GM18499 (cell line): ENCODE results near the gene FBLN1.

ENCODE experiments used
- ATAC-seq: cut with Tn5 transposase; IDR thresholded peaks from one replicate; pipeline ENCODE4 v1.9.1; 2021; ENCODE audit warnings: moderate number of reproducible peaks; ENCODE audit not compliant: insufficient read depth, unreplicated experiment

Gene FBLN1

GRCh38 chr22:45562537-45563361, 60.1 kb downstream of the FBLN1 start:
- no peak for ATAC-seq

- no peak for ATAC-seq
These were observed 60.8 kb downstream of the FBLN1 start for GRCh38 chr22:45563362-45564040.

GRCh38 chr22:45564349-45565030, 61.8 kb downstream of the FBLN1 start:
- ATAC-seq, result no peak

- no peak for ATAC-seq
These were observed 62.5 kb downstream of the FBLN1 start for GRCh38 chr22:45565171-45565570.

GRCh38 chr22:45565973-45566372, 63.3 kb downstream of the FBLN1 start:
- ATAC-seq, result no peak

GRCh38 chr22:45568213-45568612, 65.5 kb downstream of the FBLN1 start:
- ATAC-seq, result no peak

GRCh38 chr22:45571089-45571488, 68.4 kb downstream of the FBLN1 start:
- ATAC-seq, result no peak

GRCh38 chr22:45572444-45572843, 69.8 kb downstream of the FBLN1 start:
- no peak for ATAC-seq

GRCh38 chr22:45574069-45574703, 71.5 kb downstream of the FBLN1 start:
- no peak for ATAC-seq

GRCh38 chr22:45575173-45575572, 72.5 kb downstream of the FBLN1 start:
- no peak for ATAC-seq

GRCh38 chr22:45575607-45576272, 73.1 kb downstream of the FBLN1 start:
- ATAC-seq, result no peak

- ATAC-seq, result no peak
These were observed 73.6 kb downstream of the FBLN1 start for GRCh38 chr22:45576273-45576625.

GRCh38 chr22:45576730-45577464, 74.2 kb downstream of the FBLN1 start:
- no peak for ATAC-seq

GRCh38 chr22:45577746-45578523, 75.3 kb downstream of the FBLN1 start:
- no peak for ATAC-seq

- no peak for ATAC-seq
These were observed 76.0 kb downstream of the FBLN1 start for GRCh38 chr22:45578524-45579147.

GRCh38 chr22:45579306-45579705, 76.6 kb downstream of the FBLN1 start:
- ATAC-seq, result no peak

GRCh38 chr22:45579806-45580725, 77.4 kb downstream of the FBLN1 start:
- ATAC-seq, result no peak
